NCI-H128 (cell line): Measurements from ENCODE around the gene ARHGAP10.

ENCODE experiments used
- DNase-seq: peaks from one replicate; lab custom pipeline; 2025; ENCODE audit not compliant: unreplicated experiment; lab: John Stamatoyannopoulos, UW

The ARHGAP10 gene

DNA sequence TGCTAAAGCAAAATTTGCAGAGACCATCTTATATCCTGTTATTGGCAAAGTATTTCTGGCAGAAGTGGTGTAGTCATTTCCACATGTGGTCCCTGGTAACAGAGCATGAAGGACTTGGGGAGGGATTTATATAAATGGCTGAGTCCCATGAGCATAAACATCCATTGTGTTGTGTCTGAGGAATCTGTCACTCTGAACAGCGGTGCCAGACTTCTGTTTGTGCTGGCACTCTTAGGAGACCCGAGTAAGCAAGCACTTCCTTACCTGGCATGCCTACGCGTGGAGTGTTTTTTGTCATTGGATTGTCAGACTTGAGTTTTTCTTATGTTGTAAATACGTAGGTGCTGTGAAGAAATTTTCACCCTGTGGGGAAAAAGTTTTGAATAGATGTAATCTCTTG is 285.9 kb downstream of the ARHGAP10 start:
- no peak for DNase-seq

DNA sequence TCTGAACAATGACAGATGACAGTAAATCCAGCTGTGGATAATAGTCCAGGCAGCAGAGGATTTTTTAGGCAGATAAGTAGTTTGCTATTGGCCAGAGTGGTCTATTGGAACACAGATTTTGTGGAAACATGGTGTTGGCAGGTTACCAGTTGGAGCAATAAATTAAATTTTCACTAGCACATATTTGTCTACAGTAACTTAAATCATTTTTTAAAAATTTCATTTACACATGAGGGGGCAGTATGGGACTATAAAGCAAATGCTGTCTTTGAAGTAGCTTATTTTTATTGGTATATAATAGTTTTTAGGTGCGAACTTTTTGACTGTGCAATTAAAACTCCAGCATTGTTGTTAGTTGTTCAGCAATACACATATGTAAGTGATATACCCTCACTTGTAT is 289.8 kb downstream of the ARHGAP10 start:
- DNase-seq, result no peak

DNA sequence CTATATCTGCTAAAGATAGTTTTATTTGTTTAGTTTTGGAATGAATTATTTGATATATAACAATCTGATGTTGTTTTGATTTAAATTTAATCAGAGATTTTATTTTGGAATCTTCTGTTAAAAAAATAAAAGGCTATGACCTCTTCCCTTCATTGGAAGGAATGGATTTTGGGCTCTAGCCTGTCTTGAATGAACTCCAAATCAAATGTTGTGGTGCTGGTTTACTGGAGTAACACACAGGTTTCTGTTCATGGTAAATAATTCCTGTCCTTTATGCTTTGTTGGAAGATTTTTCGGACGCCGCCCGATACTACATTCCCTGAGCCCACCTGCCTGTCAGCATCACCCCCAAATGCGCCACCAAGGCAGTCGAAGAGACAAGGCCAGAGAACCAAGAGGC is 291.1 kb downstream of the ARHGAP10 start:
- DNase-seq, result no peak

DNA sequence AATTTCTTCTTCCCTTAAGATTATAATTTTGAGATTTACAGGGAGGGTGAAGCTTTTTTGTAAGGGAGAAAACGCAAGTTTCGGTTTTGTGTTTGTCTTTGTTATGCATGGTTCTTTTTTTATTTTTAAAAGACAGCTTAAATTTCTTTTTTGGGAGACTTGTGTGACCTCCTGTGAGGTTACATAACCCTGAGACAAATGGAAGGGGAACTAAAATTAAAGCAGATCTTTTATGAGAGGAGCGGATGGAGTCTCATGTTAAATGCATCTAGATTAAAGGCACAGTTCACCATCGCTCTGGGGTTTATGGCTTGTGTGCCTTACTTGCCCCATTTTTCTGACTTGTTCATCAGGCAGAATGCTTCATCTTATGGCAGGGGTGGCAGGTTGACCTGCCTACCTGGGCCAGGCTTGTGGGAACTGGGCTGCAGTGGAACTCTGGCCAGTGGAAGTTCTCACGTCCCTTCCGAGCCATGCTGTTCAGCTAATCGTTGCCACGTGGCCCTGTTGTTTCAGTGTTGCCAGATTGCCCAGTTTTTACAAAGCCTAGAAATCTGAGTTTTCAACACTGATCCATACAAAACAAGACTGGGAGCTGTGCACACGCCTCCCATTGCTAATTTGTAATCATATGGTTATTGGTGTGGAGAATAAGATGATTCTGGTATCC is 291.8 kb downstream of the ARHGAP10 start:
- DNase-seq, result no peak

DNA sequence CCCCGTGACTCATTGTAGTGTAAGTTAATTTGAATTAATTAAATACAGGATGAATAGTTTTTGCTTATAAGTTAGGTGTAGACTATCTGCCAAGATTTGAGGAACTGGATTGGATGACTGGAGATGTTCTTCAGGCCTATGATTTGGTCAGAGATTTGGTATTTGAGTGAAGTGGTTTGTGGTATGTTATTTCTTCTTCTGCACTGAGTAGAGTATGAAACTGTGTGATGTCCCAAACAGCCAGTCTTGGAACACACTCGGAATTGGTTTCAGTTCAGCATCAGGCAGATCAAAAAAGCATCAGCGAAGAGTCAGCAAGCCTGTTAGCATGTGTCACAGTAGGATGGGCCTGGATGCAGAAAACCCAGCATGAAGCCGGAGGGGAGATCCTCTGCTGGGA is 294.1 kb downstream of the ARHGAP10 start:
- DNase-seq, result no peak

DNA sequence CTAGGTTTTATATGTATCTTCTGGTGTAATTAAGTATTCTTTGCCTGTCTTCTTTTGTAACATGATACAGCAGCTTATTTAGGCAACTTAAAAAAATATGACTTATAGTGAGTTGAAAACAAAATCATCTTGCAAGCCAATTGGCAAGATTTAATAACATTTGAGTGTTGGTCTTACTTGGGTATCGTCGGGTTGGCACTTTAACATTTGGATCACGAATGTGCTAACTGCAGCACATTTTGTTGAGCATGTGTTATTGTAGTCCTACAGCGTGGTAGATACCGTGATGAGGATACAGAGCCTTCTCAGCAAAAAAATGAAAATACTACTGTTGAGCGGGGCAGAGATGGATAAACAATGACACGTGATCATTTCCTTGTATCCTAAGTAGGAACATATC is 295.3 kb downstream of the ARHGAP10 start:
- DNase-seq, result no peak

DNA sequence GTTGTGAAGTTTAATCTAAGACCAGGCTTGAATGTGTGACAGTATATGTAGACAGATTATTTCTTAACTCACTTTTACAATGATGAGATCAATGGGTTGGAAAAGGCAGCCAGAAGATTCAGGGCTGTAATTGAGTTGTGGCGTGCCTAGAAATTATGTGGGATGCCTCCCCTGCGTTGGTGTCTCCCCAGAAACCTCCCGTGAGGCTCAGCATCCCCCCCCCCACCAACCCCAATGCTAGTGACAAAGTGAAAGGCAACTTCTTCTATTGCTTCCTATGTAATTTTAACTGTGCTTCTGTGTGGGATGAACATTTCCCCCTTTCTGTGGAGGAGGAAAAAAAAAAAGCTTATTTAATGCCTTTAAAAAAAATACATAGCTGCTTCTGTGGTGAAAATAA is 297.9 kb downstream of the ARHGAP10 start:
- no peak for DNase-seq

DNA sequence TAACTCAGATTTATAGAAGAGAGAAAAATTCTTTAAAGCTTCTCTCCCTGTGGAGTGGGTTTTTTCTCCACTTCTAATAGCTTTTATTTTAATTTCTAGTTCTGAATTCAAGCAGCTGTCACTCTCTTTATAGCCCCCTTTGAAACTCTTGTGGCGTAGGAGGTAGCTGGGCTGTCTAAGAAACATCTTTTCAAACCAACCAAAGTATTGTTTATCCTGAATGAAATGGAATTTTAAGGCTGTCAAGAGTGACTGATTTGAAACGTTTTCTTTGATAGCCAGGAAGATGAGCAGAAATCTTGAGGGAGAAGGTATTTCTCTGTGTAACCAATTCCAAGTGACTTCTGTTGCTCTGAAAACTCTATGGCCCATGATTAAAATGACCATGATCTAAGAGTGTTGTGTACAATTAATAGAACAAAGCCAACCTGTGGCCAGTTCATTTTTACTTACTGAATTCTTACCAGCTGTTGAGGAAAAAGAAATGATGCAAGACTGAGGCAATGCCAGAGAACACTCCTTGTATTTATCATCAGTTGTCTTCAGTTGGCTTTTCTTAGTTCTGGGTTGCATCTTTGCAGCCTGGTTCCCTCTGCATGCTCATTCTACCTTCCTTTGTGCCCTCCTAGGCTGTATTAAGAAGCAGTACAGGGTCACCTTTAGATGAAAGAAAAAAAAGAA is 298.4 kb downstream of the ARHGAP10 start:
- no peak for DNase-seq

DNA sequence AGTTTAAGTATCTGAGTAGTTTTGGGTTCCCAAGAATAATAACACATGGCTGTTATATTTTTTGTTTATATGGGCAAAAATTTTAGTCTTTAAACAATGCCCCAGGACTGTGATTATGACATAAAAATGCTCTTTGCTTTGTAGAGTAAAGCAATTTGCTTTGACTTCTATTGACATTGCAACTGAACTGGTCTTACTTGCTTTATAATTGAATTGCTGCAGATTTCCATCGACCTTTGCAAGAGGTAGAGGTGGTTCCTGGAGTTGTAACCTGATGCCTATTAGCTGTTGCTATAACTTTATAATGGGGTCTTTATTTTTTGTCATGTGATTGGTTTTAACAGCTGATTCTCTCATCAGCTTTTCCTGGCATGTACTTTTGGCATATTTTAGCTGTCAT is 302.9 kb downstream of the ARHGAP10 start:
- DNase-seq, result no peak

DNA sequence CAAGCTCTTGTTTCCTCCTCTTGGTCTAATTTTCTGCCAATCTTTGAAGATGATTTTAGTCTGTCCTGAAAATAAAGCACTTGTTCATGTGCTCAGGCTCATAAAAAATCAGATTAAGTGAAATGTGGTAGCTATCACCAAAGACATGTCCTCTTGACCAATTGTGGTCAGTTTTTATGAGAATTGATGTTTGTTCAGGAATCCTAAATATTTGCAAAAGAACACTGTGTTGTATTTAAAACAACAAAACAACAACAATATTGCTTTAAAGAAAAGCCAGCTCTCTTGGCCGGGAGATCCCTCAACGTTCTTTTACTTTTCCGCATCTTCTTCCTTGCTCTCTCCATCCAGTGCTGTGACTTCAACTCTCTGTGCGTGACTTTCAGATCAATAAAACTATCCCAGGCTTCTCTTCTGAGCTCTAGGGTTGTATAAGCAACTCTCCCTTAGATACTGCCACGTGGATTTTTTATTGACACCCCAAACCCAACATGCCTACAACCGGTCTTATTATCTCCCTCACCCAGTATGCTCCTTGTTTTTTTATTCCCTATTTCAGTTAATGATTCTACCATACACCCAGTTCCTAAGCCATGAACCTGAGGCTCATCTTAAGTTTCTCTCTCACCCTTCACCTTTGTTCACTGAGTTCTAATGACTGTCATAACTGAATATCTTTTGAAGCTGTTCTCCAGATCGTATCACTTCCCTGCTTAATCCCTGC is 309.9 kb downstream of the ARHGAP10 start:
- DNase-seq, result no peak

DNA sequence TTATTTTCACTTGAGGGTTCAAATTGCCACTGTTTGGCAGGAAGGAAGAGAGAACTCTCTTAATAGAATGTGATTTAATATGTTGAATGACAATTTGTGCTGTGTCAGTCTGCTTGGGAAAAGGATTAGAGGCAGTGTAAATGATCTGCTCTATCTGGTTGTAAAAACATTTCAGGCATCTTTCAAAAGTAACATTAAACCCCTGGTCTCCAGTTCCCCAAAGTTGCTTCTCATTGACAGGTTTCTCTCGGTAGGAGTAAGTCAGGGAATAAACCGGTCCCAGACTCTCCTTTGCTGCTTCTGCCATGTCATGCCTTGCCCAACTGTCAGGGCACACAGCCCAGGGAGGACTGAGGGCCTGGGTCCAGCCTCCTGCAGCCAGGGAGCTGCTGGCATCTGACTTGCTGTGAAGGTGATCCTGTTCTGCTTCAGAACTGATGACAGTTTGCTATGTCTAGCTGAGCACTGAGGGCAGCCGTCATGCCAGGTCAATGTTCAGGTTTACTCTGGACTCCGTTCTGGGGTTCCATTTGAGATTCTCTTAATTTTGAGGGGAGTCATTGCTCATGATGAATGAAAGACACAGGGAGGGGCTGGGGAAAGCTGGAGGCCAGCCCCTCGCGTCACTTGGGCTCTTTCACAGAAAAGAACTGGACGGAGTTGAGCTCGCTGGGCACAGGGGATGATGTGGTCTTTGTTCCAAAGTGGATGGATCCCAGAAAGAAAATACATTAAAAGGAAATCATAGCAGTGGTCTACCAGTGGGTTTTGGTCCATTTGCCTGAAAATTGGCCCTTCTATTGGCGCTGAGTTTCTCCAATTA is 312.4 kb downstream of the ARHGAP10 start:
- no peak for DNase-seq

DNA sequence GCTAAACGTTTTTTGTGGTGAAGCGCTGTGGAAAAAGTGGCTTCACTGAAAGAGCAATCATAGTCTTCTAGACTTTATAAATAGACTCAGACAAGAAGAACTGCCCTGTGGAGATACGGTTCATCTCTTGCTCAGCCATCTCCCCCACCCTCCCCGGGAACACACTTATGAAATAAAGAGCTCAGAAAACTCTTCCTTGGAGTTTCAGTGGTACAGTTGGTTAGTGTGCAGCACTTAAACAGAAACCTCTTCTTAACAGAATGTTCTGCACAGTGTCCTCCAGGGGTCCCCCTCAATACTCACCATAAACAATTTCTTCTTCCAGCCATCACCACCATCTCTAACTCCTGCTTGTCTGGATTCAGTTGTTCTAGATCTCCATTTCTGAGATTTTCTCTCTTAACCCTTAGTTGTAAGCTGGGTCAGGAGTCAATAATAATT is 313.0 kb downstream of the ARHGAP10 start:
- no peak for DNase-seq

DNA sequence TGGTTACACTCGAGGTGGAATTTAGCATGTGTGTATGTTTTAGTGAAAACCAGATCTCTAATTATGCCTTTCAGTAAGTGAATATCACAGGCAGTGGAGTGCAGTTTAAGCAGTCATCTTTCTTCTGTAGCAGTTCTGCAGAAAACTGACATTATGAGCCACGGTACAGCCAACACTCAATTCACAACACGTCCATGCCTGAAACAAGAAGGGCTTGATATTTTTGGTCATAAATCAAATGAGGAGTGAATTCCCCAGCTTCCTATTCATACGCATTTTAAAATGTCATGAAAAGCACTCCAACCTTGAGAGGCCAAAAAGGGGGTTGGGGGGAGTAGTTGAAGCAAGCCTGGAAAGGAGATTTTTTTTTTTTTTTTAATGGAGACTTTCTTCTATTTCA is 316.7 kb downstream of the ARHGAP10 start:
- DNase-seq, result no peak

DNA sequence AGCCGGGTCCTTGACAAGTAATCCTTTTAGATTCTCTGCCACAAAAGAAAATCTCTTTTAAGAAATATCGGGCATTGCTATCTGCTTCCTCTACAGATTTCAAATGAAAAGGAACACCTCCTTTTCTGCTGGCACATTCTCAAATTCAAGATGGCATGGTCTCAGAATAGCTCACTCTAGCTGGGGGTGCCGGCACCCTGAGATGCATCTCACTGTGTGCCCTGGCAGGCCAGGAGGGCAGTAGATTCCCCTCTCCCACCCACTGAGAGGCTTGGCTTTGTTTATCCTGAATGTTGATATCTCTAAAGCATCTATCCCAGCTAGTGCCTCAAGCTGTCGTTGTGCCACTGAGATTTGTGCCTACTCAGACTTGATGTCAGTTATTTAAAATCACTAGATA is 319.5 kb downstream of the ARHGAP10 start:
- no peak for DNase-seq

DNA sequence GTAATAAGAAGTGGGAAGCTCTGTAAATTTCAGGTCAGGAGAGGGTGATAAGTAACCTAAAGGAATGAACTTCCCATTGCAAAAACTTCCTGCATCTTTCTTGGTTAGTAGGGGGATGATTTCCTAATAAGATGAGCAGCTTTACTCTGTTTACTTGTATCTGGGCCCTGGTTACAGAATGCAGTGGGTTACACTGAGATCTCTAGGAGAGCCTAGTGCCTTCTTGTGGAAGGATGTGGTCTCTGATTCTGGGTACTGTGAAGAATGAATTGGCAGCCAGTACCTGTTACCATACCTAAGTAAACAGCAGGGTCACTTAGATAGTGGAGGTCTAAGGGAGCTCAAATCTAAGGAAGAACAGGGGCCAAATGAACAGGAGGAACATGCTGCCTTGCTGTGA is 320.6 kb downstream of the ARHGAP10 start:
- no peak for DNase-seq

DNA sequence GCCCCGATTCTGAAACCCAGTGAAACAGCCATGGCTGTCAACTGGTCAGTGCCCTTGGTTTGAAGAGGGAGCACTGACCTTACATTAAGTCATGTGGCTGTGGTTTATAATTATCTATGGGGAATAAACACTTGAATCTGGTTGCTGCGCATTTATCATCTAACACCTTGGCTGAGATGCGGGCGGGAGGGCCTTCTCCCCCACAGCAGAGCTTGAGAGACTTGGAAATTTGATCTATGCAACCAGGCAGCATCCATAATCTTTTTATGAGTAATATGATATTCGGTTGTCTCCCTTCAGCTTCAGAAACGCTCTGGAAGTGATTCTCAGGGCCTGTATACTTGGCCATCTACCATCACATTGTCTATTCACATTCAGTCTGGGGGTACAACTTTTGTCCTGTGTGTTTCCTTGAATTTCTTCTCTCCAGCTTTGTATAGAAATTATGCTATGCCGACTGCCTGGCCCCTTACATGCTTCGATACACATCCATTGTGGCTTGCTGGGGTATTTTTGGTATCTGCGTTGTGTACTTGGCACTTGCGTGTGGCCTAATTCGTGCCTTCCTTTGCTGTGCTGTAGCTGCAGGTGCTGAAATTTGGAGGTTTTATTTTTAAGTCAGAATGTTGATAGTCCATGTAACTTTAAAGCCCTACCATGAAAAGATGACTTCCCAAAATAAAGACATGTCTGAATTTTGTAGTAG is 321.6 kb downstream of the ARHGAP10 start:
- DNase-seq, result no peak

DNA sequence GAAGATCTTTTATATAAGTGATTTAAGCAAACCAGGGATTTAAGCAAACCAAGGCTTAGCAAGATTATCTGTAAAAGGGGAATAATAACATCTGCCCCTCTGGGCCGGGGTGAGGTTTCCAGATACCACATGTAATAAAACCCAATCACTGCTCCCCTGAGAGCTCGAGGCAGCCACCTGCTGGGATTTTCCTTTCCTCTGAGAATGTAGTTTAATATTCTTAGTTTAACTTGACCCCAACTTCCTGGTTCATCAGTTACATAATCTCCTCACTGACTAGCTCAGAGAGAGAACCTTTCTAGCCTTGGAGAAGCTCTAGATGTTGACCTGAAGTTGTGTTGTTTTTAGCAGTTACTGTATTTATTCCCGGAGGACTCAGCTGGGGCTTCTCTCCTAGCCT is 322.4 kb downstream of the ARHGAP10 start:
- no peak for DNase-seq

DNA sequence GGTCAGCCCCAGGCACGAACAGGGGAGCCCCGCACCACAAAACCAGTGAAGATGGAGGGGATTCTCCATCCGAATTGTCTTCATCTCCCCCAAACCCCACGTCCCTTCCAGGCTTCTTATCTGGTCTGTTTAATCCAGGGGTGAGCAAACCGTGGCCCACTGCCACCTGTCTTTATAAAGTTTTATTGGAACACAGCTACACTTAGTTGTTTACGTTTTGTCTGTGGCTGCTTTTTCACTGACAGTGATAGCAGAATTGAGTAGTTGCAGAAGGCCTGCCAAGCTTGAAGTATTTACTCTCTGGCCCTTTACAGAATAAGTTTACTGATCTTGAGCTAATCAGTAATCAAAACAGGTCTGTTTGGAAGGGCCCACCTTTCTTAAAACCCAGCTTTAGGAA is 324.0 kb downstream of the ARHGAP10 start:
- DNase-seq, result no peak

DNA sequence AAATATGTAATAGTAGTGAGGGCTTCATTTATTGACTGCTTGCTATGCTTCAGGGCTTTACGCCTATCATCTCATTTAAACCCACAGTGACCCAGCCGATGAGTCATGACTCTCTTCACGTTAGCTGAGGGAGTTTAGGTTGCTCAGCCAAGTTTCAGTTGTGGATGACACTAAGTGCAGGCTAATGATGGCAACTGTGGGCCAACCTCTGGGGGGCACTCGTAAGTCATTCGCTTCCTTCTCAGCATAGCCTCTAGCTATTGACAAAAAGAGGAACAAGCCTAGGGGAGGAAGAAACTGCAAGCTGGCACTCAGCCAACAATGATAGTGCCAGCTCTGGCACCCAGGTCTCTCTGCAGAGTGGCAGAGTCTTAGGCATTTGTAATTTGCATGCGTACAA is 325.0 kb downstream of the ARHGAP10 start:
- no peak for DNase-seq

DNA sequence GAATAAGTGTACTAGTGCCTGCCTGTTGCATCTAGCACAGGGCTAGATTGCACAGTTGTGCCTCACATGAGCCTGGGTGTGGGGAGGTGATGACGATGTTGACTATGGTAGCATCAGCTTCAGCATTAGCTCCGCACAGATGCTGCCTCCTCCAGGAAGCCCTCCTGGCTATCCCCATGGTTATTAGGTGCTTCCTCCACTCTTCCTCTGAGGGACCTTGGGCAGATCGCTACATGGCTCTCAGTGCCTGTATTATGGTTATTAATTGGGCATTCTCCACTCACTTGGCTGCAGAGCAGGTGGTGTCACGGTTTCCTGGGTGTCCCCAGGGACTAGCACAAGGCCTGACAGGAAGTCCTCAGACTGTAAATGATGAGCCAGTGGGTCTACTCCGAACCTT is 325.6 kb downstream of the ARHGAP10 start:
- no peak for DNase-seq
